ENCODE measurements around the gene PRH1.

The PRH1 gene

GRCh38 chr12:10873378-10873777 lies 10.7 kb downstream of the PRH1 start:
- no peak for DNase-seq (ENCODE audit: low spot score)
- no peak for TF ChIP-seq CTCF (IDR thresholded peaks at IDR 0.05; ENCODE audit: borderline replicate concordance, control extremely low read depth, extremely low read depth, insufficient read depth, missing control alignments)
- in situ Hi-C loops (cut with MboI; ENCODE audit: low sequenced_read_pairs, unreplicated experiment), result no loop called here

- in situ Hi-C loops (cut with MboI; ENCODE audit: low sequenced_read_pairs, unreplicated experiment), result no loop called here
- DNase-seq (ENCODE audit: low spot score), result no peak
- no peak for TF ChIP-seq CTCF (IDR thresholded peaks at IDR 0.05; ENCODE audit: borderline replicate concordance, control extremely low read depth, extremely low read depth, insufficient read depth, missing control alignments)
Observed at GRCh38 chr12:10867381-10867780, 16.7 kb downstream of the PRH1 start.

GRCh38 chr12:10863512-10864218 lies 20.4 kb downstream of the PRH1 start:
- no peak for DNase-seq (ENCODE audit: low spot score)
- no peak for TF ChIP-seq CTCF (IDR thresholded peaks at IDR 0.05; ENCODE audit: borderline replicate concordance, control extremely low read depth, extremely low read depth, insufficient read depth, missing control alignments)
- in situ Hi-C loops (cut with MboI; ENCODE audit: low sequenced_read_pairs, unreplicated experiment), result no loop called here

- DNase-seq (ENCODE audit: low spot score), result no peak
- in situ Hi-C loops (cut with MboI; ENCODE audit: low sequenced_read_pairs, unreplicated experiment), result no loop called here
- no peak for TF ChIP-seq CTCF (IDR thresholded peaks at IDR 0.05; ENCODE audit: borderline replicate concordance, control extremely low read depth, extremely low read depth, insufficient read depth, missing control alignments)
Observed at GRCh38 chr12:10861366-10861765, 22.7 kb downstream of the PRH1 start.

GRCh38 chr12:10855807-10856206 lies 28.2 kb downstream of the PRH1 start:
- no peak for TF ChIP-seq CTCF (IDR thresholded peaks at IDR 0.05; ENCODE audit: borderline replicate concordance, control extremely low read depth, extremely low read depth, insufficient read depth, missing control alignments)

GRCh38 chr12:10853776-10854175 lies 30.3 kb downstream of the PRH1 start:
- no peak for DNase-seq (ENCODE audit: low spot score)
- TF ChIP-seq CTCF (IDR thresholded peaks at IDR 0.05; ENCODE audit: borderline replicate concordance, control extremely low read depth, extremely low read depth, insufficient read depth, missing control alignments), result no peak
- in situ Hi-C loops (cut with MboI; ENCODE audit: low sequenced_read_pairs, unreplicated experiment), result no loop called here

More at GRCh38 chr12:10855807-10856206, 28.2 kb downstream of the PRH1 start:
- in situ Hi-C loops (cut with MboI; ENCODE audit: low sequenced_read_pairs, unreplicated experiment), result no loop called here
- DNase-seq (ENCODE audit: low spot score), result no peak
